Activated CD8-positive, alpha-beta T cell treated with anti-CD3 and anti-CD28 coated beads for 36 hours (primary cell): ENCODE results near the gene TTC9B. TPM values are rescaled to one million over a fixed set of nuclear protein-coding genes. Genes with fewer than 3 reads are reported as not detected.
"Not testable (repeated sequence)": the region's sequence is repeated elsewhere in the genome, so short reads cannot be mapped to it uniquely, and the experiment has no call there.

Experiments
- ATAC-seq: fragments of 200-7000 bp; cut with Tn5 transposase; one replicate; pipeline ENCODE4 v1.10.0; 2021; ENCODE audit warnings: mild to moderate bottlenecking, moderate library complexity
- CTCF ChIA-PET: fragments of 350-600 bp; sonication (Branson Sonifier 250); formaldehyde crosslinking; loops from one replicate; lab custom pipeline; 2021; ENCODE audit warnings: antibody characterized with exemption; lab: Charles Lee
- POLR2A ChIA-PET: fragments of 350-600 bp; sonication (Branson Sonifier 250); formaldehyde crosslinking; loops from one replicate; lab custom pipeline; 2021; ENCODE audit warnings: antibody characterized with exemption; lab: Charles Lee
- DNase-seq: peaks from one replicate; pipeline ENCODE4 v3.0.0-alpha.2; 2020
- H3K27ac Mint-ChIP-seq: one replicate; pipeline ENCODE4 v1.8.0; 2021; ENCODE audit warnings: mild to moderate bottlenecking, mixed read lengths
- H3K27me3 Mint-ChIP-seq: one replicate; pipeline ENCODE4 v1.8.0; 2021; ENCODE audit warnings: mixed read lengths
- H3K36me3 Mint-ChIP-seq: one replicate; pipeline ENCODE4 v1.8.0; 2021; ENCODE audit warnings: low read depth, mixed read lengths
- H3K4me1 Mint-ChIP-seq: one replicate; pipeline ENCODE4 v1.8.0; 2021; ENCODE audit warnings: low read depth, mixed read lengths
- H3K4me3 Mint-ChIP-seq: one replicate; pipeline ENCODE4 v1.8.0; 2021; ENCODE audit warnings: mild to moderate bottlenecking, moderate library complexity, mixed read lengths
- H3K9me3 Mint-ChIP-seq: one replicate; pipeline ENCODE4 v1.8.0; 2021; ENCODE audit warnings: mixed read lengths
- intact Hi-C: fragments of 100-400 bp; cut with micrococcal nuclease; formaldehyde crosslinking; loops from one replicate; pipeline ENCODE4 v1.10.0; 2022
- total RNA-seq, 2 experiments: library from RNA; stranded (reverse); gene quantifications; one replicate each; pipeline ENCODE4 v1.2.3, GENCODE V29; 2021
- TF ChIP-seq, protein P1 (sequence below): fragments of 200-600 bp; IDR thresholded peaks from one replicate; pipeline ENCODE4 v1.8.0; 2022; ENCODE audit warnings: antibody characterized with exemption, mild to moderate bottlenecking

The TTC9B gene
- total RNA-seq, 2 experiments from 2014 or later: not detected

DNA sequence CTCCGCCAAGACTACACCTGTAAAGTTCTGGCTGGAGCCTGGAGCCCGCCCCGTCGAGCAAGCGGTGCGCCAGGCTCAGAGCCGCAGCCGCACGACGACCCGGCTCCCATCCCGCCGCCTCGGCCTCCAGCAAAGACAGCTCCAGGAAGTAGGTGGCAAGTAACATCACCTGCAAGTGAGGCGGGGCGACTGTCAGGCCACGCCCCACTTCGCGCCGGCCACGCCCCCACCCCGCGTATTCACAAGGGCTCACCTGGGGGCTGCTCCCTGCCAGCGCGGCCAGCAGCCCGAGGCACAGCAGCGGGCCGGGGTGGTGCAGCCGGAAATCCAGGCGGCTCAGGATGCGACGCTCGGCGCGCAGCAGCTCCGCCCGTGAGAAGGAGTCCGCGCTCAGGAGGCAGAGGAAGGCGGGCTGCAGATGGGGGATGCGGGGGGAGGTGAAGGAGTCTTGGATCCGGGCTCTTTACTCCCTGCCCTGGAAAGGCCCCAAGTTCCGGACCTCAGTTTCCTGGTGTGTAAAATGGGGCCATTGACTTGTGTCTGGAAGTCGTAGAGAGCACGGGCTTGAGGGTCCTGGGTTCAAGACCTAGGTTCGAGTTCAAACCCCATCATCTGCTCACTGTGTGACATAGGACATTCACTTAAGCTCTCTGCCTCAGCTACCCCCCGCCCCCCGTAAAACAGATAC lies 5.1 kb upstream of the TTC9B start:
- ChIA-PET CTCF (interaction anchor here (0.6 to 1.6 kb wide), 4 partner anchors 12 to 355 kb away, joined by 3 to 6 read pairs (median 4); no protein-coding TSS in a partner anchor), POLR2A (interaction anchor here (0.7 kb wide), 1 partner anchor 48 kb away, joined by 3 read pairs; no protein-coding TSS in a partner anchor)
- Mint-ChIP-seq H3K36me3 (peaks cover 2% of the 10 kb centered on the region), H3K27ac (no peak overlapping the region), H3K9me3 (peaks cover 3% of the 10 kb centered on the region), H3K4me3 (no peak overlapping the region), H3K27me3 (peaks cover 58% of the 10 kb centered on the region), H3K4me1 (peaks cover 18% of the 10 kb centered on the region)
- peak; percentile 38 for DNase-seq
- ATAC-seq: no peak
- TF ChIP-seq, protein P1, sequence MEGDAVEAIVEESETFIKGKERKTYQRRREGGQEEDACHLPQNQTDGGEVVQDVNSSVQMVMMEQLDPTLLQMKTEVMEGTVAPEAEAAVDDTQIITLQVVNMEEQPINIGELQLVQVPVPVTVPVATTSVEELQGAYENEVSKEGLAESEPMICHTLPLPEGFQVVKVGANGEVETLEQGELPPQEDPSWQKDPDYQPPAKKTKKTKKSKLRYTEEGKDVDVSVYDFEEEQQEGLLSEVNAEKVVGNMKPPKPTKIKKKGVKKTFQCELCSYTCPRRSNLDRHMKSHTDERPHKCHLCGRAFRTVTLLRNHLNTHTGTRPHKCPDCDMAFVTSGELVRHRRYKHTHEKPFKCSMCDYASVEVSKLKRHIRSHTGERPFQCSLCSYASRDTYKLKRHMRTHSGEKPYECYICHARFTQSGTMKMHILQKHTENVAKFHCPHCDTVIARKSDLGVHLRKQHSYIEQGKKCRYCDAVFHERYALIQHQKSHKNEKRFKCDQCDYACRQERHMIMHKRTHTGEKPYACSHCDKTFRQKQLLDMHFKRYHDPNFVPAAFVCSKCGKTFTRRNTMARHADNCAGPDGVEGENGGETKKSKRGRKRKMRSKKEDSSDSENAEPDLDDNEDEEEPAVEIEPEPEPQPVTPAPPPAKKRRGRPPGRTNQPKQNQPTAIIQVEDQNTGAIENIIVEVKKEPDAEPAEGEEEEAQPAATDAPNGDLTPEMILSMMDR: no peak
- intact Hi-C loops: loop anchor here (5.0 kb wide), 1 partner anchor 86 kb away; no protein-coding TSS in a partner anchor

GRCh38 chr19:40221858-40222619 lies 3.9 kb upstream of the TTC9B start:
- DNase-seq (peak; percentile 81), ATAC-seq (peak; percentile 75)
- Mint-ChIP-seq H3K36me3 (peaks cover 2% of the 10 kb centered on the region), H3K27me3 (peaks cover 59% of the 10 kb centered on the region), H3K4me3 (no peak overlapping the region), H3K9me3 (peaks cover 3% of the 10 kb centered on the region), H3K4me1 (peaks cover 20% of the 10 kb centered on the region), H3K27ac (no peak overlapping the region)
- POLR2A ChIA-PET: no interaction called here
- TF ChIP-seq, protein P1: peak; percentile 95
- CTCF ChIA-PET: interaction anchor here (0.9 to 1.6 kb wide), 4 partner anchors 11 to 81 kb away, joined by 3 to 12 read pairs (median 4); no protein-coding TSS in a partner anchor
- intact Hi-C loops: loop anchor here (5.0 kb wide), 1 partner anchor 85 kb away; no protein-coding TSS in a partner anchor

GRCh38 chr19:40220674-40221073 lies 2.5 kb upstream of the TTC9B start:
- DNase-seq (no peak), ATAC-seq (no peak)
- H3K9me3 Mint-ChIP-seq: peaks cover 3% of the 10 kb centered on the region
- peaks cover 59% of the 10 kb centered on the region for H3K27me3 Mint-ChIP-seq
- H3K36me3 Mint-ChIP-seq: peaks cover 2% of the 10 kb centered on the region
- H3K4me3 Mint-ChIP-seq: no peak overlapping the region
- peaks cover 16% of the 10 kb centered on the region for H3K4me1 Mint-ChIP-seq
- no peak overlapping the region for H3K27ac Mint-ChIP-seq
- CTCF ChIA-PET: interaction anchor here (1.0 to 1.6 kb wide), 6 partner anchors 11 to 80 kb away, joined by 3 to 12 read pairs (median 4); no protein-coding TSS in a partner anchor
- TF ChIP-seq, protein P1: no peak
- intact Hi-C loops: loop anchor here (5.0 kb wide), 1 partner anchor 83 kb away; no protein-coding TSS in a partner anchor
- POLR2A ChIA-PET: no interaction called here

- intact Hi-C loops: loop anchor here (5.0 kb wide), 1 partner anchor 82 kb away; no protein-coding TSS in a partner anchor
- no peak overlapping the region for H3K27ac Mint-ChIP-seq
- H3K9me3 Mint-ChIP-seq: peaks cover 3% of the 10 kb centered on the region
- TF ChIP-seq, protein P1: no peak
- ChIA-PET POLR2A (interaction anchor here (0.6 to 1.5 kb wide), 2 partner anchors 11 to 399 kb away, joined by 3 read pairs; no protein-coding TSS in a partner anchor), CTCF (interaction anchor here (0.6 to 2.7 kb wide), 5 partner anchors 12 to 246 kb away, joined by 3 to 17 read pairs (median 3); no protein-coding TSS in a partner anchor)
- peak; percentile 30 for DNase-seq
- ATAC-seq: peak; percentile 31
- peaks cover 52% of the 10 kb centered on the region for H3K27me3 Mint-ChIP-seq
- H3K4me3 Mint-ChIP-seq: no peak overlapping the region
- H3K36me3 Mint-ChIP-seq: peaks cover 2% of the 10 kb centered on the region
- peaks cover 12% of the 10 kb centered on the region for H3K4me1 Mint-ChIP-seq
These were observed 1.6 kb upstream of the TTC9B start for GRCh38 chr19:40219721-40220276.

DNA sequence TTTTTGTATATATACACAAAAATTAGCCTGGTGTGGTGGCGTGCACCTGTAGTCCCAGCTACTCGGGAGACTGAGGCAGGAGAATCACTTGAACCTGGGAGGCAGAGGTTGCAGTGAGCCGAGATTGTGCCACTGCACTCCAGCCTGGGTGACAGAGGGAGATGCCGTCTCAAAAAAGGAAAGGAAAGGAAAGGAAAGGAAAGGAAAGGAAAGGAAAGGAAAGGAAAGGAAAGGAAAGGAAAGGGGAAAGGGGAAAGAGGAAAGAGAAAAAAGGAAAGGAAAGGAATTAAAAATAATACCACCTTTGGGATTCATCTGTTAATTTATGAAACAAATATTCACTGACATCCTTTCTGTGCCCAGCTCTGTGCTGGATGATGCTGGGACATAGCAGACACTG lies 845 bp upstream of the TTC9B start:
- POLR2A ChIA-PET: interaction anchor here (0.6 to 1.5 kb wide), 4 partner anchors 11 to 398 kb away, joined by 3 to 4 read pairs (median 3); partner anchors contain the start of gene MAP3K10
- intact Hi-C loops, H3K27ac Mint-ChIP-seq, DNase-seq, H3K4me3 Mint-ChIP-seq, H3K36me3 Mint-ChIP-seq, ATAC-seq, H3K9me3 Mint-ChIP-seq: not testable (repeated sequence)
- peaks cover 12% of the 10 kb centered on the region for H3K4me1 Mint-ChIP-seq
- H3K27me3 Mint-ChIP-seq: peaks cover 44% of the 10 kb centered on the region
- CTCF ChIA-PET: interaction anchor here (0.6 to 2.7 kb wide), 8 partner anchors 29 to 79 kb away, joined by 3 to 17 read pairs (median 3); no protein-coding TSS in a partner anchor
